H9 (cell line): ENCODE data around the gene HLA-C. TPM values are rescaled to one million over a fixed set of nuclear protein-coding genes. Genes with fewer than 3 reads are reported as not detected.

Experiments used
- DNase-seq: peaks from one replicate; pipeline ENCODE4 v3.0.0-alpha.2; 2017
- H2AFZ ChIP-seq: one replicate; pipeline ENCODE4 v1.6.1; 2013; ENCODE audit warnings: mild to moderate bottlenecking, low read length, control low read depth, moderate library complexity
- H2AK5ac ChIP-seq: 2 replicates; pipeline ENCODE4 v1.6.1; 2013; ENCODE audit warnings: low read length, control low read depth, mixed read lengths; ENCODE audit not compliant: insufficient read length
- H2BK120ac ChIP-seq: one replicate; pipeline ENCODE4 v1.6.1; 2013; ENCODE audit warnings: low read depth, mild to moderate bottlenecking, low read length, control low read depth, inconsistent platforms; ENCODE audit not compliant: poor library complexity, severe bottlenecking
- H2BK12ac ChIP-seq: 2 replicates; pipeline ENCODE4 v1.6.1; 2013; ENCODE audit warnings: low read length, control low read depth, mixed read lengths, low read depth; ENCODE audit not compliant: insufficient read length
- H2BK15ac ChIP-seq: 2 replicates; pipeline ENCODE4 v1.6.1; 2013; ENCODE audit warnings: low read depth, low read length, control low read depth
- H2BK20ac ChIP-seq: one replicate; pipeline ENCODE4 v1.6.1; 2013; ENCODE audit warnings: low read depth, mild to moderate bottlenecking, low read length, control low read depth, inconsistent platforms; ENCODE audit not compliant: poor library complexity, severe bottlenecking
- H2BK5ac ChIP-seq: 2 replicates; pipeline ENCODE4 v1.6.1; 2013; ENCODE audit warnings: low read length, control low read depth, mixed read lengths; ENCODE audit not compliant: insufficient read length
- H3K14ac ChIP-seq: 2 replicates; pipeline ENCODE4 v1.6.1; 2013; ENCODE audit warnings: low read length, control low read depth; ENCODE audit not compliant: insufficient read depth
- H3K18ac ChIP-seq: 2 replicates; pipeline ENCODE4 v1.6.1; 2013; ENCODE audit warnings: low read depth, mild to moderate bottlenecking, mixed read lengths, low read length, control low read depth; ENCODE audit not compliant: insufficient read length
- H3K23ac ChIP-seq: 2 replicates; pipeline ENCODE4 v1.6.1; 2013; ENCODE audit warnings: low read length, control low read depth, mixed read lengths, low read depth; ENCODE audit not compliant: insufficient read length
- H3K23me2 ChIP-seq: 2 replicates; pipeline ENCODE4 v1.6.1; 2013; ENCODE audit warnings: low read depth, mild to moderate bottlenecking, mixed read lengths, low read length, control low read depth; ENCODE audit not compliant: insufficient read length, poor library complexity, severe bottlenecking
- H3K27ac ChIP-seq: 2 replicates; pipeline ENCODE4 v1.5.1; 2013; ENCODE audit warnings: low read length, control low read depth, mixed read lengths, low read depth; ENCODE audit not compliant: insufficient read length
- H3K27me3 ChIP-seq: 2 replicates; pipeline ENCODE4 v1.6.1; 2013; ENCODE audit warnings: low read length, control low read depth, inconsistent platforms; ENCODE audit not compliant: insufficient read depth
- H3K4ac ChIP-seq: 2 replicates; pipeline ENCODE4 v1.6.1; 2013; ENCODE audit warnings: low read depth, mild to moderate bottlenecking, control low read depth, inconsistent platforms, low read length, moderate library complexity
- H3K4me1 ChIP-seq: 2 replicates; pipeline ENCODE4 v1.6.1; 2013; ENCODE audit warnings: low read length, control low read depth, inconsistent platforms; ENCODE audit not compliant: insufficient read depth
- H3K4me2 ChIP-seq: 2 replicates; pipeline ENCODE4 v1.6.1; 2013; ENCODE audit warnings: low read length, control low read depth, mixed read lengths; ENCODE audit not compliant: insufficient read length, insufficient read depth
- H3K56ac ChIP-seq: 2 replicates; pipeline ENCODE4 v1.6.1; 2013; ENCODE audit warnings: low read depth, mild to moderate bottlenecking, mixed read lengths, low read length, control low read depth; ENCODE audit not compliant: insufficient read length
- H3K79me1 ChIP-seq: 2 replicates; pipeline ENCODE4 v1.6.1; 2013; ENCODE audit warnings: low read depth, mild to moderate bottlenecking, moderate library complexity, low read length, control low read depth, inconsistent platforms; ENCODE audit not compliant: insufficient read depth, poor library complexity, severe bottlenecking
- H3K79me2 ChIP-seq: 2 replicates; pipeline ENCODE4 v1.6.1; 2013; ENCODE audit warnings: low read length, control low read depth, inconsistent platforms; ENCODE audit not compliant: insufficient read depth
- H3K9ac ChIP-seq: 2 replicates; pipeline ENCODE4 v1.6.1; 2013; ENCODE audit warnings: low read length, control low read depth, mixed read lengths; ENCODE audit not compliant: insufficient read length; ENCODE audit errors: extremely low read depth
- H3K9me3 ChIP-seq: one replicate; pipeline ENCODE4 v1.6.1; 2013; ENCODE audit warnings: low read depth, low read length, inconsistent platforms; ENCODE audit not compliant: control insufficient read depth
- H3T11ph ChIP-seq: one replicate; pipeline ENCODE4 v1.6.1; 2013; ENCODE audit warnings: mild to moderate bottlenecking, low read length, control low read depth, inconsistent platforms
- H4K20me1 ChIP-seq: one replicate; pipeline ENCODE4 v1.6.1; 2013; ENCODE audit not compliant: control insufficient read depth, insufficient read length, insufficient read depth
- H4K5ac ChIP-seq: 2 replicates; pipeline ENCODE4 v1.6.1; 2013; ENCODE audit warnings: low read depth, mild to moderate bottlenecking, mixed read lengths, low read length, control low read depth; ENCODE audit not compliant: insufficient read length
- H4K8ac ChIP-seq: replicated peaks from 2 replicates; pipeline ENCODE4 v1.6.1; 2013; ENCODE audit warnings: low read length, control low read depth, mixed read lengths, low read depth; ENCODE audit not compliant: insufficient read length
- H4K91ac ChIP-seq: 2 replicates; pipeline ENCODE4 v1.6.1; 2013; ENCODE audit warnings: low read depth, mild to moderate bottlenecking, moderate library complexity, mixed read lengths, low read length, control low read depth; ENCODE audit not compliant: insufficient read length
- H3K27ac Mint-ChIP-seq, 3 experiments: 2 replicates in 2 of 3; 3 replicates in 1 of 3; pipeline ENCODE4 v1.8.0; 2020 to 2021; ENCODE audit warnings: mixed read lengths in 3 of 3, mild to moderate bottlenecking in 1 of 3, moderate library complexity in 1 of 3
- H3K27me3 Mint-ChIP-seq: 2 replicates; pipeline ENCODE4 v1.8.0; 2021; ENCODE audit warnings: low read depth, mild to moderate bottlenecking, moderate library complexity, mixed read lengths
- H3K36me3 Mint-ChIP-seq, 3 experiments: 2 replicates in 2 of 3; 3 replicates in 1 of 3; pipeline ENCODE4 v1.8.0; 2020 to 2021; ENCODE audit warnings: low read depth in 3 of 3, mixed read lengths in 3 of 3; ENCODE audit not compliant: insufficient read depth in 1 of 3
- H3K4me1 Mint-ChIP-seq, 2 experiments: 2 replicates each; pipeline ENCODE4 v1.8.0; 2020; ENCODE audit warnings: mixed read lengths in 2 of 2
- H3K4me3 Mint-ChIP-seq, 2 experiments: 2 replicates in 1 of 2; 3 replicates in 1 of 2; pipeline ENCODE4 v1.8.0; 2020 to 2021; ENCODE audit warnings: mild to moderate bottlenecking in 2 of 2, mixed read lengths in 2 of 2, moderate library complexity in 1 of 2
- H3K9me3 Mint-ChIP-seq, 2 experiments: 2 replicates in 1 of 2; 3 replicates in 1 of 2; pipeline ENCODE4 v1.8.0; 2020; ENCODE audit warnings: mild to moderate bottlenecking in 2 of 2, mixed read lengths in 2 of 2, moderate library complexity in 1 of 2
- CTCF ChIP-seq: fragments of 200-600 bp; sonication (generic); conservative IDR thresholded peaks from 3 replicates; pipeline ENCODE4 v1.8.0; 2021; ENCODE audit warnings: antibody characterized with exemption, mild to moderate bottlenecking
- WGBS: extraction: QIAGEN DNeasy Blood & Tissue Kit; methylation state at CpG from one replicate; pipeline ENCODE4 v1.1.7; 2013; ENCODE audit warnings: missing lambda C conversion rate, low lambda C conversion rate, mixed read lengths; ENCODE audit not compliant: insufficient read length; ENCODE audit errors: extremely low coverage; 5-methylcytosine and 5-hydroxymethylcytosine counted together
- total RNA-seq: library from RNA; stranded (reverse); gene quantifications from 2 replicates; pipeline ENCODE4 v1.2.1, GENCODE V29; 2021

HLA-C gene
- total RNA-seq, 1 experiment from 2014 or later = 239 TPM

GRCh38 chr6:31317036-31317435 is 45.1 kb upstream of the HLA-C start:
- Histone ChIP-seq H3K23ac (no peak overlapping the region), H3K23me2 (no peaks in the 10 kb centered on the region), H3K79me2 (no peaks in the 10 kb centered on the region), H3K14ac (no peak overlapping the region), H2BK12ac (no peak overlapping the region), H4K8ac (no peak overlapping the region), H3K9ac (no peak overlapping the region), H3K4me1 (no peaks in the 10 kb centered on the region), H2BK120ac (no peak overlapping the region), H3K4ac (no peak overlapping the region), H2AK5ac (no peak overlapping the region), H3K79me1 (no peaks in the 10 kb centered on the region), H4K91ac (no peak overlapping the region), H3T11ph (no peak overlapping the region), H4K20me1 (no peaks in the 10 kb centered on the region), H3K4me2 (no peak overlapping the region), H3K18ac (no peak overlapping the region), H3K56ac (no peak overlapping the region), H3K9me3 (no peaks in the 10 kb centered on the region), H2BK15ac (no peak overlapping the region), H2BK20ac (no peak overlapping the region), H3K27ac (no peak overlapping the region), H2BK5ac (no peak overlapping the region), H3K27me3 (no peaks in the 10 kb centered on the region), H4K5ac (no peak overlapping the region), H2AFZ (no peak overlapping the region)
- Mint-ChIP-seq H3K27ac (no peak overlapping the region), H3K27me3 (peaks cover 8% of the 10 kb centered on the region), H3K36me3 (no peaks in the 10 kb centered on the region), H3K4me3 (no peak overlapping the region), H3K9me3 (no peaks in the 10 kb centered on the region), H3K4me1 (0 out of 4 replicates have a peak, but pooled peaks cover 0 to 3% of the 10 kb centered on the region in 2 experiments)
- no peak for TF ChIP-seq CTCF
- no CpG with 5 or more reads among the region's 2 CpGs for WGBS
- DNase-seq = no peak
